ENCODE results near the gene TMEM205. TPM values are rescaled to one million over a fixed set of nuclear protein-coding genes. Genes with fewer than 3 reads are reported as not detected.

Gene TMEM205
- total RNA-seq, 4 donors from 2014 or later: 154 to 170 (median 160) TPM

GRCh38 chr19:11359421-11359820, 13.4 kb upstream of the TMEM205 start:
- no peak for TF ChIP-seq CTCF (IDR thresholded peaks at IDR 0.05; ENCODE audit: low read depth)

GRCh38 chr19:11356676-11357550, 10.8 kb upstream of the TMEM205 start:
- TF ChIP-seq CTCF (IDR thresholded peaks at IDR 0.05; ENCODE audit: low read depth): no peak

GRCh38 chr19:11356074-11356397, 10.0 kb upstream of the TMEM205 start:
- TF ChIP-seq CTCF (IDR thresholded peaks at IDR 0.05; ENCODE audit: low read depth): no peak

GRCh38 chr19:11355160-11356073, 9.3 kb upstream of the TMEM205 start, which contains the start of gene PLPPR2:
Gene PLPPR2 (plus strand): TSS chr19:11355432. CDS start chr19:11357674, 2,242 bp downstream.
- TF ChIP-seq CTCF (IDR thresholded peaks at IDR 0.05; ENCODE audit: low read depth): no peak

- TF ChIP-seq CTCF (IDR thresholded peaks at IDR 0.05; ENCODE audit: low read depth): no peak
Measured at GRCh38 chr19:11349171-11349570, 3.1 kb upstream of the TMEM205 start.

GRCh38 chr19:11347546-11348039, 1.5 kb upstream of the TMEM205 start:
- TF ChIP-seq CTCF (IDR thresholded peaks at IDR 0.05; ENCODE audit: low read depth): no peak
